IPS-18c (cell line): ENCODE measurements around the gene VTI1A.

Experiments used
- H3K4me3 ChIP-seq: 2 replicates; pipeline ENCODE4 v1.7.0; 2013; ENCODE audit warnings: low read depth, mild to moderate bottlenecking, low read length, moderate library complexity; ENCODE audit not compliant: insufficient read depth
- H3K9me3 ChIP-seq: one replicate; pipeline ENCODE4 v1.6.1; 2013; ENCODE audit warnings: mild to moderate bottlenecking, low read length, moderate library complexity; ENCODE audit not compliant: control insufficient read depth, insufficient read depth

The VTI1A gene

DNA sequence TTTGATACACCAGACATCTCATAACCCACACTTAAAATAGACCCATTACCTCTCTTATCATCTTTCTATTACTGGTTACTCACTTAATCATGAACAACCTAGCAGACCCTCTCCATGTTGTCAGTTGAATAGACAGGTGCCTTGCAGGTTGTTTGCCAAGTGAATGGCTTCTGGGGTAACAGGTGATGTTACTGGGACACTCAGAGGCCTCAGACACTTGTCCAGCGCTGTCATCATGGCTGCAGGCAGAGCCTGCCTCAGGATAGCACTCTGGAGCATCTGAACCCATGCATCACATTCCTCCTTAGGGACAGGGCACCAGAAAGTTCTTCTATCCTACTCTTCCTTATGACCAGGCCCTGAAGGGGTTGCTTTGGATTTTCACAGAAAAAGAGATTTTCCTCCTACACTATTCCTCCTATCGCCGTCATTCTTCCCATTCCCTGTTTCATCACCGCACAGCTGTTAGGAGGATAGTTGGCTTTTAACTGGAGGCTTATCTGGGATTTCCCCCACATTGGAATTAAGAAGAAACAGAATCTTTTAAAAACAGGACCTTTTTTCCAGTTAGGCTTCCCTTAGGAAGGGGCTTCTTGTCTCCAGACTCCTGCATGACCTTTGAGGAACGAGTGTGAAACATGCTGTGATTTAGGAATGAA is 182.1 kb downstream of the VTI1A start:
- Histone ChIP-seq H3K9me3 (no peaks in the 10 kb centered on the region), H3K4me3 (no peak overlapping the region)

DNA sequence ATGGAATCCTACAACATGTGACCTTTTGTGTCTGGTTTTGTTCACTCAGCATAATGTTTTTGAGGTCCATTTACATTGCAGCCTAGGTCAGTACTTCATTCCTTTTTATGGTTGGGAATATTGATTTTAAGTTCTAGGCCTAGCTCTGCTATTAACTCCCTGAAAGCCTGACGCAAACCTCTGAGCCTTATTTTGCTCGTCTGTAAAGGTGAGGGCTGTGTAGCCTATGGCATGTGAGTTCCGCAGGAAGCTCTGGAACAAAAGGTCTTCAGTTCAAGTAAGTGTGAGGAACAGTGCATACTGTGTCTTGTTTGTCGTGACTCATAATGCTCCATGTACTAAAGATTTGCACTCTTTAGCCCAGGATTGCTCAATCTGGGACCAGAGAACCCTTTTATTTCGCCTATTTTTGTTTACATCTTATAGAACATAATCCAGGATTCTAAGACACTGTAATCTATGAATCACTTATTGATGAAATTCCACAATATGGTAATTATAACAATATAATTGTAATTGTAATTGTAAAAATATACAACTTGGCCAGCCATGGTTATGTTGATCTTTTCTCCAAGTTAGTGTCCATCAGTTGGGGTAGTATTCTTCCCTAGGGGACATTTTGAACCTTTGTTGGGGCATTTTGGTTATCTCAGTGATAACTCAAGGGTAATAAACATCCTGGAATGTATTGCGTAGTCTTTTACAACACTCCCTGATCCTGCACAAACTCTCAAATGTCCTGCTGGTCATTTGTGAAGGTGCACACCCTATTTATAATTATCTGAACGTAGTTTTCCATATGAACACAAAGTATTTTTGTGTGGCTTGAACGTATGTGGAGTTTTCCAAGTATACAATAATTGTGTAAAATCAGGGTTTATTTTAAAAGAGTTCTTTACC is 184.7 kb downstream of the VTI1A start:
- Histone ChIP-seq H3K4me3 (no peak overlapping the region), H3K9me3 (no peaks in the 10 kb centered on the region)

DNA sequence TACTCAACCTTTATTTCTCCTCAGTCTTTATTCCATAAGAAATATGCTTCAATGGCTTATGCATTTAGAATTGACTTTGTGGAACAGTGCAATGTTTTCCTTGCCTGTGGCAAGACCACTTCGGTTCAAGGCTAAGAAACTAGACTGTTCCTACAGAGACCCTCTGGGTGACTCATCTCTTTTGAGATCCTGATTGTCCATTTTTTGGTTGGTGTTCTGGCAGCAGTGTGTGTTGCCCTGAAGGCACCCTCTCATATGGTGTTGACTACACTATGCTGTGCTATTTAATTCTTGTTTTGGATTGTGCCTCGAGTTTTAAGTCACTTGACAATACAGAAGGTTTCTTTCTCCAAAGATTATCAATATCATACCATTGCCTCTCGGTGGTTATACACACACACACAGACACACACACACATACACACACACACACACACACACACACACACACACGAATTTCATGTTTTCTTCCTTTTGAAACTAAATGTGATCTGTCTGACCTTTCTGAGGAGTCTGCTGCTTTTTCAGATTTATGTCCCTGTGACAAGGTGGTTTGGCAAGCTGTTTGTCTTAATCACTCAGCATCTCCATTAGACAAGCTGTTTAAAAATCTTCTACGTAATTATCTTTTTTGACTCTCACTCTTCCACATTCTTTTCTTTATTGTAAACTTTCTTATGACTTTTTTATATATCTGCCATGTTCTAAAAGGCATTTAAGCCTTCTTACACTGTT is 187.2 kb downstream of the VTI1A start:
- no peaks in the 10 kb centered on the region for H3K9me3 ChIP-seq
- no peak overlapping the region for H3K4me3 ChIP-seq

DNA sequence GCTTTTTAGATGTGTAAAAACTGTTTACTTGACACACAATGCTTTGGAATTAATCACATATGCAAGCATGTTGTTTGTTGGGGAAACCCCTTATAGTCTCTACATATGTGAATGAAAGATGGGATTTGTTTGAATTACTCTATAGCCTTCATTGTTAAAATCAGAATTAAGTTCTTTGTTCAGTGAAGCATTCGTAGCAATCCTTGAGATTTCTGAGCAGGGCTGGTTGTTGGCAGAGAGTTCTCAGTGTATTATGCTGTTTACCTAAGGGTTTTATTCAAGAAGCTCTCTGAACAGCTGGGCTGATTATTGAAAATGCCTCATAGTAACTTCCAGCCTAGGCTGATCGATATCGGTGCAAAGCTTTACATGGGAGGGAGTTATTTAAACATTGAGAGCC is 190.9 kb downstream of the VTI1A start:
- no peak overlapping the region for H3K4me3 ChIP-seq
- H3K9me3 ChIP-seq: no peaks in the 10 kb centered on the region

DNA sequence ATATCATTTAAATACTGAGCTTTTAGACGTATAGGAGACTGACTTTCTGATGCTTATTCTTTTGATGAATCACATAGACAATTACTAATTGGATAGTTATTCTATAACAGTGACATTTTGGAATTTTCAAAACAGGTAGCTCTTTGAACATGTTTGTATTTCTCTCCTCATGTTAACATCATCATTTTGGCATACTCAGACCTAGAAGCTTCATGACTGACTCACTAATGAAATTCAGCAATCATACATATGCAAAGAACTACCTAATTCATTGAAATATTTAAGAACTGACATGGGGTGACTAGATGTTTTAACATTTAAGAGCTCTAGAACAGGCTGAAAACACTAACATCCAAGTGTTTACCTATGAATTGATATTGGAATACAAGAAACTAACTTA is 192.3 kb downstream of the VTI1A start:
- H3K4me3 ChIP-seq: no peak overlapping the region
- no peaks in the 10 kb centered on the region for H3K9me3 ChIP-seq

DNA sequence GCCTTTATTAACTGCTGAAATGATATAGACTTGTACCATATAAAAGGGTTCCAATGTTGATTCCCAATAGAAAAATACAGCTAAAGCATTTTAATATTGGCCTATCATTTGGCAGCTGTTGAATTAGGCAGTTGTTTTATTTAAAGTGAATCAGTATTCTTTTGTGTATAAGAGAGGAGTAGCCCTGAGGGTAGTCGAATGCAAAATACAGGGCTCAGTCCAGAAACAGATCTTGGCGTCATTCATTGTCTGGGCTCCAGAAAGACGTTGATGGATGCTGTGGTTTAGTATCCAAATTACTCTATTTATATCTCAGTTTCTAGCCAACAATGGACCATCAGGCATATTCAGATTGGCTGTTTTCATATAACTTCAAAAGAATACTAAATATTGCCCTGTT is 193.6 kb downstream of the VTI1A start:
- Histone ChIP-seq H3K9me3 (no peaks in the 10 kb centered on the region), H3K4me3 (no peak overlapping the region)

DNA sequence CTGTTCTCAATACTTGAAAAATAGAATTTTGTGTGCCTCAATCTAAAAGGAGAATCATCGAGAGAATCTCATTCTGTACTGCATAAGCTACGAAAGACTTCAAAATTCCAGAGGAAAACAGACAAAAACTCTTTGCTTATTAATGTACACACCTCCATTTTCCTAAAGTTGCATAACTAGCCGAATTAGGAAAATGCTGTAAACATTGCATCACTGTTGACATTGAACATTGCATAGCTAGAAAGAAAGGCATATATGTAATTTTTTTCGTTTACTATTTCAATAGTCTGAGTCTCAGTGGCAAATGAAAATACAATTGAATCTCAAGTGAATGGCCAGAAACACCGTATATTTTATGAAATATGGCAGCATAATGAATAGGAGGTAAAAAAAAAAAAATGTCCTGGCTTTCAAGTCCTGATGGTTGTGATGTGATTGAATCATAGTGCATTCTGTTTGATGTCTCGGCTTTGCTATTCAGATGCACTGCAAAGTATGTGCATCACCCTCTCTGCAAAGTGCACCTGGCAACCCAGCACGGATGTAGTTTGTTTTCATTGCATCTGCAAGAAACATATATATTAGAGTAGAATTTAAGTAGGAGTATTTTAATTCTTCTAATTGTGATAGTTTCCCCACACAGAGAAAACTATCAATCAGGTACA is 196.7 kb downstream of the VTI1A start:
- no peaks in the 10 kb centered on the region for H3K9me3 ChIP-seq
- no peak overlapping the region for H3K4me3 ChIP-seq

DNA sequence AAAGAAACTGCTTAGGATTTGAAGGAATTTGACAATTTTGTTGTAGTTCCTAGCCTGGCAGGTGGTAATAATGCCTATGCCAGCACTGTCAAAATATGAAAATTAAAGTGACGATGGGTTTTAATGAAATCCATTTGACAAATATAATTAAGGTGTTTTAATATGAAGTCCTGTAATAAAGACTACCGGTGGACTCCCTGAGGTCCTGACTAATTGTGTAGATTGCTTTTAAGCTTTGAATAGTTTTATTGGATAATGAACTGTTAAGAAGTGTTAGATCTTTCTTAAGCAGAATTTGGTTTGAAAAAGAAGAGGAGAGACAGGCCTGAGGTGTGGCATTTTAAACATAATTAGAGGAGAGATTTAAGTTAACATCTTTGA is 197.2 kb downstream of the VTI1A start:
- H3K4me3 ChIP-seq: no peak overlapping the region
- H3K9me3 ChIP-seq: no peaks in the 10 kb centered on the region

DNA sequence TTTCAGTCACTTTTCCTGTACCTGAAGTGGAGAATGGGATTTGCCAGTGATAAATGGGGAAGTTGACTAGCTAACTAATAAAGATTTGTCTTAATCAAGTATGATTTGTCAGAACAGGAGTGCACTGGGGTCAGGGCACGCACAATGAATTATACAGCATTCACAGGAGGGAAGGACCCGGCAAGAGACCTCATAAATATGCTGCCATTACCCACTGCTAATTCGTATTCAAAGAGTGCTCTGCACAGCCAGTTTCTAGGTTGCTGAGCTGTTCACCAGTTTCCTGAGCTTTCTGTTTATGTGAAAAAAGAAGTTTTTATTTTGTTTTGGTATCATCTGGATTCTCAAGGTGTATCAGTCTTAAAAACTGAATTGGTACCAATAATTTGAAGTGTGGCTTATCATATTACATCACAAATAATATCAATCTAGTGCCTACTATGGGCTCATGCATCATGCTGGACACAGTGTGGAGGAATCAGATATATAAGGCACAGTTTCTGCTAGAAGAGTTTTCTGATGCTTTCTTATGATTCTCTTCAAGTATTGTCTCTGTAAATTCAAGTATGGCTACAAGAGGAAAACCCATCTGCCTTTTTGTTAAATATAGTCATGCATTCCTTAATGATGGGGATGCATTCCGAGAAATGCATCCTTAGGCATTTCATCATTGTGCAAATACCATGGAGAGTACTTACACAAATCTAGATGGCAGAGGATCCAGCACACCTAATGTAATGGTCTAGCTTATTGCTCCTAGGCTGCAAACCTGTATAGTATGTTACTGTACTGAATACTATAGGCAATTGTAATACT is 202.2 kb downstream of the VTI1A start:
- Histone ChIP-seq H3K4me3 (no peak overlapping the region), H3K9me3 (no peaks in the 10 kb centered on the region)

DNA sequence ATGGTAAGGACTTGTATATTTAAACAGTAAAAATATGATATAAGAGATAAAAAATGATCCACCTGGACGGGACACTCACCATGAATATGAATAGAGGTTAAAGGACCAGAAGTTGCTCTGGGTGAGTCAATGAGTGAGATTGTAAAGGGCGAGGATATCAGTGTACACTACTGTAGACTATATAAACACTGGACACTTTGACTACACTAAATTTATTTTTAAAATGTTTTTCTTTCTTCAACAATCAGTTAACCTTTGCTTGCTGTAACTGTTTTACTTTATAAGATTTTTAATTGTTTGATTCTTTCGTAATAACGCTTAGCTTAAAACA is 202.8 kb downstream of the VTI1A start:
- H3K9me3 ChIP-seq: no peaks in the 10 kb centered on the region
- H3K4me3 ChIP-seq: no peak overlapping the region

DNA sequence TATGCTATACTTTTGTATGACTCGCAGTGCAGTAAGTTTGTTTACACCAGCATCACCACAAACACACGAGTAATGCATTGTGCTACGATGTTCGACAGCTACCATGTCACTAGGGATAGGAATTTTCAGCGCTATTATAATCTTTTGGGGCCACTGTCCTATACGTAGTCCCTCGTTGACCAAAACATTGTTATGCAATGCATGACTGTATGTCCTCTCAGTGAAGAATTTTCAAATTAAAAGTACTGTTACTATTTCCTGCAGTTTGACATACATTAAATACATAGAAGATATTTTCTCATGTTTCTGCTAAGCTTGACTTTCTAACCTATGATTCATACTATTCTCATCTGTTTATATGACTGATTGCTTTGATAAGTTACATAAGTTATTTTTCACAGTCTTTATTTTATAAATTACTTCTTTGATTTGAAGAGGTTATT is 203.6 kb downstream of the VTI1A start:
- Histone ChIP-seq H3K4me3 (no peak overlapping the region), H3K9me3 (no peaks in the 10 kb centered on the region)

DNA sequence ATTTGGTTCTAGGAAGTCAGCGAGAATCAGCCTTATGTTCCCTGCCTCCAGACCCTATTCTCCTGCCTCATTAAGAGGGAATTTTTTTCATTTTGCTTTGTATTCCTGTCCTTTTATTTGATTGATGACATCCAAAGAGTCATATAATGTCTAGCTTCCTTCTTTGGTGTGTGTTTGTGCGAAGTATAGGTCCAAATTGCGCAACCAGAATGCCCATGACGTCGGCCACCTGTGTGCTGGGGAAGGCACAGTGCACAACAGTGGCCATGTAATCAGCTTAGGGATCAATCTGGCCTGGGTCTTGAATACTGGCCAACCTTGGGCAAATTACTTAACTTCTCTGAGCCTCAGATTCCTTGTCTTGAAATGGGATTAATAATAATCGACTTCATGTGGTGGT is 206.2 kb downstream of the VTI1A start:
- H3K4me3 ChIP-seq: no peak overlapping the region
- H3K9me3 ChIP-seq: no peaks in the 10 kb centered on the region

DNA sequence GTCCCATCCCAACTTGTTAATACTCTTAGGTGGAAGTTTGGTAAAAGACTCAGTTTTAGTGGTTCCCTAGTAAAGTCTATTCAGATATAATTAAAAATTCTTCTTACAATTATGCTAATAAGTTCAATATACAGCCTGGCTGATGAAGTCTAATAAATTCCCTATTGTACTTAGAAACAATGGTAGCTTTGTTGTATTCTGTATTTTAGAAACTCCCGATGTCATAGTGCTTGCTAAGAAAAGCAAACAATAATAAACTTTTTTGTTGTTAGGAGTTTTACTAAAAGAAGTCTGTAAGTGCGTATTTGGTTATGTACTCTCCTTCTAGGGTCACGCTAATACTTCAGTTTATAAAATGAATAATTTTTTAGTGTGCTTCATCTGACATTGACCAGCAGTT is 206.8 kb downstream of the VTI1A start:
- no peaks in the 10 kb centered on the region for H3K9me3 ChIP-seq
- H3K4me3 ChIP-seq: no peak overlapping the region

DNA sequence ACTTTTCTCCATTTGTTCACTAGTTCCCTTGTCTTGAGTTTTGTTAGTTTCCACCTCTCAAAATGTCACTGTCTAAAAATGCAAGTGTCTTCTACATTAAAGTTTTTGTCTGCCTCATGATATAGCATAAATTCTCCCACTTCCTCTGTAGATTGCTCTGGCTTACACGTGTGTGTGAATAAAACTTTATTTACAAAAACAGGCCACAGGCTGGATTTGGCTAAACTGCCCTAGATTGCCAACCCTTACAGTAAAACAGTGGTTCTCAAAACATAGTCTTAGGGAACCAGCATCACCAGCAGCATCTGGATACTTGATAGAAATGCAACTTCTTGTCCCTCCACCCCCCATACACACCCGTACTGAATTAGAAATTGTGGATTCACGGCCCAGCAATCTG is 207.8 kb downstream of the VTI1A start:
- no peak overlapping the region for H3K4me3 ChIP-seq
- no peaks in the 10 kb centered on the region for H3K9me3 ChIP-seq

DNA sequence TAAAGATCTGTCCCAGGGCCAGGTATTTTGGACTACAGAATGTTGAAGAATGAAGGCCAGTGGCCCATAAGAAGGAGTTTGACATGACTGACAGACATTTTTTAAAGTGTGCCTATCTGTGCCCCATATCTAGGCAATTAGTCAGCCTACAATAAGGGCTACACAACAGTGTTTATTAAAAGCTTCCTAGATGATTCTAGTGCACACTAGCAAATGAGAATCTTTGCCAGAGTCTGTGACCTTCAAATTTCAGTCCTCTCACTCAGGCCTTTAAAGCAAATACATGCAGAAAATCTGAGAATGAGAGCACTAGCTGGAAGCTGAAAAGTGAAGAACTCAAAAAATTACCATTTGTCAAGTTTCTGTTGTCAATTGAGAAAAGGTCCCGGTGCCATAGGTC is 208.7 kb downstream of the VTI1A start:
- no peaks in the 10 kb centered on the region for H3K9me3 ChIP-seq
- H3K4me3 ChIP-seq: no peak overlapping the region

DNA sequence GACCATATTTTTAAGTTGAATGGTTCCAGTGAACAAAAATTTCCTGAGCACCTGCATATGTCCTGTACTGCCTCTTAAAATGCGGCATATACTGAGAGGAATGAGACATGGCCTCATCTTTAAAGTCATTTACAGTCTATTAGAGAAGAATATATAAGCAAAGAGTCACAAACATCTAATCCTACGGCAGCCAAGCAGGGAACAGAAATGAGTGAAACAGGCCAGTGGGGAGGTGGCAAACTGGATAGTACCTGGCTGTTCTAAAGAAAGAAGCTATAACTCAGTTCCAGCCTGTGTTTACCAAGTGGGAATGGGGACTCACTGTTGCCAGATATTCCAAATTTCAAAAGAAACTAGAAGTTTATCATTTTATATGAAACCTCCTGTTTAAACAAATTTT is 211.4 kb downstream of the VTI1A start:
- H3K9me3 ChIP-seq: no peaks in the 10 kb centered on the region
- H3K4me3 ChIP-seq: no peak overlapping the region
